Naive thymus-derived CD4-positive, alpha-beta T cell (primary cell): ENCODE data around the gene DNAJB7. TPM values are rescaled to one million over a fixed set of nuclear protein-coding genes. Genes with fewer than 3 reads are reported as not detected.
A peak's percentile ranks its signal among the peaks of the same experiment; 100 is the strongest.
"Not testable (repeated sequence)": the region's sequence is repeated elsewhere in the genome, so short reads cannot be mapped to it uniquely, and the experiment has no call there.

ENCODE experiments used
- ATAC-seq: fragments of 150-1000 bp; cut with Tn5 transposase; 2 replicates; pipeline ENCODE4 v1.10.0; 2021; ENCODE audit warnings: mild to moderate bottlenecking, moderate library complexity
- CTCF ChIA-PET: fragments of 350-600 bp; sonication (Branson Sonifier 250); formaldehyde crosslinking; loops from one replicate; lab custom pipeline; 2021; ENCODE audit warnings: antibody characterized with exemption; lab: Charles Lee
- POLR2A ChIA-PET: fragments of 350-600 bp; sonication (Branson Sonifier 250); formaldehyde crosslinking; loops from one replicate; lab custom pipeline; 2021; ENCODE audit warnings: antibody characterized with exemption, inconsistent platforms; lab: Charles Lee
- DNase-seq, 9 donors: peaks; one replicate each; pipeline versions ENCODE4 v3.0.0 to v3.0.0-alpha.2; 2020 to 2022; ENCODE audit warnings: mixed read lengths in 1 of 9
- H3K27ac ChIP-seq: one replicate; pipeline ENCODE4 v1.7.0; 2013; ENCODE audit warnings: mild to moderate bottlenecking, low read depth, low read length, moderate library complexity
- H3K27me3 ChIP-seq, 2 donors: one replicate each; pipeline ENCODE4 v1.7.0; 2013; ENCODE audit warnings: low read length in 2 of 2, mild to moderate bottlenecking in 2 of 2, moderate library complexity in 2 of 2; ENCODE audit not compliant: control insufficient read depth in 2 of 2, insufficient read depth in 2 of 2
- H3K36me3 ChIP-seq, 3 experiments: 1 replicate in 2 of 3; 2 replicates in 1 of 3; pipeline ENCODE4 v1.7.0; 2013; ENCODE audit warnings: low read length in 3 of 3, mild to moderate bottlenecking in 3 of 3, moderate library complexity in 1 of 3; ENCODE audit not compliant: insufficient read depth in 3 of 3, control insufficient read depth in 2 of 3
- H3K4me1 ChIP-seq, 2 donors: one replicate each; pipeline ENCODE4 v1.7.0; 2013; ENCODE audit warnings: low read length in 2 of 2, mild to moderate bottlenecking in 2 of 2, moderate library complexity in 1 of 2; ENCODE audit not compliant: control insufficient read depth in 2 of 2, insufficient read depth in 2 of 2
- H3K4me3 ChIP-seq: 2 replicates; pipeline ENCODE4 v1.7.0; 2013; ENCODE audit warnings: mild to moderate bottlenecking, low read length
- H3K9me3 ChIP-seq, 3 experiments: 1 replicate in 2 of 3; 2 replicates in 1 of 3; pipeline ENCODE4 v1.7.0; 2013; ENCODE audit warnings: low read length in 3 of 3; ENCODE audit not compliant: control insufficient read depth in 2 of 3
- H3K27ac Mint-ChIP-seq, 9 donors: one replicate each; pipeline ENCODE4 v1.8.0; 2020 to 2022; ENCODE audit warnings: mixed read lengths in 9 of 9, mild to moderate bottlenecking in 8 of 9, moderate library complexity in 5 of 9, inconsistent platforms in 2 of 9
- H3K27me3 Mint-ChIP-seq, 5 donors: one replicate each; pipeline ENCODE4 v1.8.0; 2021 to 2022; ENCODE audit warnings: mixed read lengths in 5 of 5, mild to moderate bottlenecking in 1 of 5
- H3K36me3 Mint-ChIP-seq, 5 donors: one replicate each; pipeline ENCODE4 v1.8.0; 2020 to 2022; ENCODE audit warnings: mixed read lengths in 5 of 5, mild to moderate bottlenecking in 3 of 5, inconsistent platforms in 1 of 5
- H3K4me1 Mint-ChIP-seq, 7 donors: one replicate each; pipeline ENCODE4 v1.8.0; 2020 to 2022; ENCODE audit warnings: mixed read lengths in 7 of 7, mild to moderate bottlenecking in 3 of 7, inconsistent platforms in 1 of 7
- H3K4me3 Mint-ChIP-seq, 10 donors: one replicate each; pipeline ENCODE4 v1.8.0; 2020 to 2022; ENCODE audit warnings: mild to moderate bottlenecking in 10 of 10, mixed read lengths in 10 of 10, moderate library complexity in 6 of 10, inconsistent platforms in 2 of 10
- H3K9me3 Mint-ChIP-seq, 11 donors: one replicate each; pipeline ENCODE4 v1.8.0; 2020 to 2022; ENCODE audit warnings: mixed read lengths in 11 of 11, mild to moderate bottlenecking in 4 of 11, inconsistent platforms in 1 of 11, moderate library complexity in 1 of 11
- intact Hi-C, 2 donors: fragments of 100-400 bp; cut with micrococcal nuclease; formaldehyde crosslinking; loops; one replicate each; pipeline ENCODE4 v1.15.1; 2023
- polyA plus RNA-seq, 2 donors: library from polyadenylated mRNA; unstranded; fragments of 300-500 nt; fragmentation: Illumina TruSeq; gene quantifications; one replicate each; pipeline ENCODE4 v1.2.3, GENCODE V29; 2021
- total RNA-seq, 6 experiments: library from RNA in 5 of 6; stranded (reverse) in 5 of 6; gene quantifications; 1 replicate in 5 of 6; 2 replicates in 1 of 6; pipeline ENCODE4 v1.2.3 and lab custom pipeline; 2021 to 2026

DNAJB7 gene
- total and polyA plus RNA-seq, 7 experiments from 2014 or later = 0.10 to 0.15 TPM; not detected in 5

DNA sequence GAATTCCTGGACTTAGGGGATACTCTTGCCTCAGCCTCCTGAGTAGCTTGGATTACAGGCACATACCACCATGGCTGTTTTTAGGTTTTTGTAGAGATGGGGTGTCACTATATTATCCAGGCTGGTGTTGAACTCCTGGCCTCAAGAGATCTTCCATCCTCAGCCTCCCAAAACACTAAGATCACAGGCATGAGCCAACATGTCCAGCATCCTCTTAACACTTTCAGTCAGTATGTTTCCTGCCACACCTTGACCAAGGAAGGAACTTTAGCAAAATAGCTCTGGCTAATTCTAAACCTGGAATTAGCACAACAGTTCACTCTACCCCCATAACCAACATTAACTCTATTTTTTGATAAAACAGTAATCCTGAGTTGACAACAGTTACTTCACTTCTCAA, 27.2 kb upstream of the DNAJB7 start:
- CTCF ChIA-PET = no interaction called here
- H3K27ac Mint-ChIP-seq = peak overlapping the region in 3 of 9 donors; percentile 13 to 75 (median 36)
- H3K36me3 Mint-ChIP-seq = peaks cover 5 to 44% (median 17%) of the 10 kb centered on the region in 5 donors

DNA sequence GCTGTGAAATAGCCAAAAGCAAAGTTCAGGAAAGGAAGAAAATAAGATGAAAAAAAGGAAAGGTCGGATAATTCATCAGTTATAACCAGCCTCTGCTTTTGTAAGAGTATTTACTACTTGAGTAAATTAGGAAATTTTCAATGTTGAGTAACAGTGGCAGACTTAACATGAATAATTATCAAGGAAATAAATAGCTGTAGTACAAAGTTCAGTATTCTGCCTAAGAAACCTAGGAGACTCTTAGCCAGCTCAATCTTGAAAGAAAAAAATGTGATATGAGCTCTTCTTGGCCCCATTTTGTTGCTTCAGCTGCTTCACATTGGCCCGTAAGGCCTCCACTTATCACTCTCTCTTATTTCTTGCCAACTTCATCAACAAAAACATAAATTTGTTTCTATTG, 17.0 kb upstream of the DNAJB7 start:
- no peaks in the 10 kb centered on the region for H3K27me3 ChIP-seq
- Mint-ChIP-seq H3K4me1 (no peaks in the 10 kb centered on the region), H3K27me3 (no peaks in the 10 kb centered on the region), H3K36me3 (peaks cover 0 to 23% (median 5%) of the 10 kb centered on the region in 5 donors), H3K27ac (no peak overlapping the region), H3K4me3 (no peak overlapping the region), H3K9me3 (no peaks in the 10 kb centered on the region)
- peaks cover 0 to 25% (median 5%) of the 10 kb centered on the region in 3 experiments for H3K36me3 ChIP-seq
- ATAC-seq = no peak
- intact Hi-C loops = no loop called here
- no peaks in the 10 kb centered on the region for H3K4me1 ChIP-seq
- DNase-seq = no peak
- POLR2A ChIA-PET = interaction anchor here (1.2 kb wide), 1 partner anchor 11 kb away, joined by 3 read pairs; no protein-coding TSS in a partner anchor
- H3K27ac ChIP-seq = no peak overlapping the region
- no peak overlapping the region for H3K4me3 ChIP-seq
- CTCF ChIA-PET = no interaction called here
- no peaks in the 10 kb centered on the region for H3K9me3 ChIP-seq

More for the DNA sequence above, 27.2 kb upstream of the DNAJB7 start:
- intact Hi-C loops = no loop called here
- DNase-seq (no peak), ATAC-seq (no peak)
- no peak overlapping the region for H3K4me3 ChIP-seq
- Mint-ChIP-seq H3K4me3 (no peak overlapping the region), H3K27me3 (no peaks in the 10 kb centered on the region), H3K9me3 (peaks cover 0 to 3% (median 0%) of the 10 kb centered on the region in 11 donors), H3K4me1 (peaks cover 0 to 8% (median 0%) of the 10 kb centered on the region in 7 donors)
- H3K27me3 ChIP-seq = no peaks in the 10 kb centered on the region
- no peaks in the 10 kb centered on the region for H3K9me3 ChIP-seq
- no peak overlapping the region for H3K27ac ChIP-seq
- POLR2A ChIA-PET = no interaction called here
- no peaks in the 10 kb centered on the region for H3K4me1 ChIP-seq
- peaks cover 0 to 48% (median 8%) of the 10 kb centered on the region in 3 experiments for H3K36me3 ChIP-seq

DNA sequence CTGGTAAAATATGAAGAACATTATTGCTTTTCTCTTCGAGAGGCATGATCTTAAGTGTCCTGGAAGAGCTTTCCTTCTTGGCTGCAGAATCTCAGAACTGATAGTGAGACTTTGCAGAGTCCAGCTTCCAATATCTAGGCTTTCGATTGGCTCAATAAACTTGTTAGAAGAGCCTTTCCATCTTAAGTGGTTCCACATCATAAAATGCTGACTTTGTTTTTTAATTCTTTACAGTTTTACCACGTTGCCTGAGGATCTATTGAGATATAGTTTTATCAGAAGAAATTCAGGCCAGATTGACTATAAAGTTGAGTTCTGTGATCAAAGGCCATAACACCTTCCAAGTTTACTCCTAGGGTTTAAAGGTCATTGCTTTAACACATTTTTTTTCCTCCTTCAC, 15.6 kb upstream of the DNAJB7 start:
- H3K27ac ChIP-seq = no peak overlapping the region
- Mint-ChIP-seq H3K4me3 (no peak overlapping the region), H3K9me3 (no peaks in the 10 kb centered on the region), H3K36me3 (peaks cover 0 to 23% (median 5%) of the 10 kb centered on the region in 5 donors), H3K27ac (peak overlapping the region in 1 of 9 donors; percentile 10), H3K4me1 (no peaks in the 10 kb centered on the region), H3K27me3 (no peaks in the 10 kb centered on the region)
- no peak overlapping the region for H3K4me3 ChIP-seq
- intact Hi-C loops = no loop called here
- ChIA-PET CTCF (no interaction called here), POLR2A (interaction anchor here (0.6 to 0.7 kb wide), 2 partner anchors 232 to 402 kb away, joined by 3 to 4 read pairs; no protein-coding TSS in a partner anchor)
- no peaks in the 10 kb centered on the region for H3K27me3 ChIP-seq
- no peaks in the 10 kb centered on the region for H3K9me3 ChIP-seq
- H3K36me3 ChIP-seq = peaks cover 0 to 17% (median 0%) of the 10 kb centered on the region in 3 experiments
- no peak for DNase-seq
- ATAC-seq = no peak
- H3K4me1 ChIP-seq = no peaks in the 10 kb centered on the region

DNA sequence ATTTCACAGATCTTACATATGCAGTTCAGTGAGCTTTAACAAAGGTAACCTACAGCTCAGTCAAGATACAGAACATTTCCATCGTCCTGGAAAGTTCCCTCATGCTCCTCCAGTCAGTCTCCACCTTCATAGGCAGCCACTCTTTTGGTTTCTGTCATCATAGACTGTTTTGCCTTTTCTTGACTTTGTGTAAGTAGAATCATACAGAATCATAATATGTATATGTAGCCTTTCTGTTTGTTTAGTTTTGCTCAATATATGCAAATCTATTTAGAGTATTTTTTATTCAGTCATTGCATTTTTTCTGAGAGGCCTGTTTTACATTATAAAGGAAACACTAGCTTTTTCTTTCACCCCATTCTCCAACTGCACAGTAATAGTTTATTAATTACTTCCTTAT, 15.0 kb upstream of the DNAJB7 start:
- Histone ChIP-seq H3K27me3 (no peaks in the 10 kb centered on the region), H3K4me3 (no peak overlapping the region), H3K36me3 (peaks cover 0 to 15% (median 0%) of the 10 kb centered on the region in 3 experiments), H3K27ac (no peak overlapping the region), H3K4me1 (no peaks in the 10 kb centered on the region), H3K9me3 (no peaks in the 10 kb centered on the region)
- ChIA-PET CTCF (interaction anchor here (1.4 kb wide), 1 partner anchor 22 kb away, joined by 3 read pairs; no protein-coding TSS in a partner anchor), POLR2A (interaction anchor here (0.6 kb wide), 1 partner anchor 20 kb away, joined by 3 read pairs; the partner anchor contains the start of gene ST13)
- Mint-ChIP-seq H3K27me3 (no peaks in the 10 kb centered on the region), H3K4me3 (no peak overlapping the region), H3K9me3 (no peaks in the 10 kb centered on the region), H3K27ac (peak overlapping the region in 1 of 9 donors; percentile 10), H3K36me3 (peaks cover 0 to 25% (median 5%) of the 10 kb centered on the region in 5 donors), H3K4me1 (no peaks in the 10 kb centered on the region)
- no peak for ATAC-seq
- intact Hi-C loops = no loop called here
- DNase-seq = no peak

DNA sequence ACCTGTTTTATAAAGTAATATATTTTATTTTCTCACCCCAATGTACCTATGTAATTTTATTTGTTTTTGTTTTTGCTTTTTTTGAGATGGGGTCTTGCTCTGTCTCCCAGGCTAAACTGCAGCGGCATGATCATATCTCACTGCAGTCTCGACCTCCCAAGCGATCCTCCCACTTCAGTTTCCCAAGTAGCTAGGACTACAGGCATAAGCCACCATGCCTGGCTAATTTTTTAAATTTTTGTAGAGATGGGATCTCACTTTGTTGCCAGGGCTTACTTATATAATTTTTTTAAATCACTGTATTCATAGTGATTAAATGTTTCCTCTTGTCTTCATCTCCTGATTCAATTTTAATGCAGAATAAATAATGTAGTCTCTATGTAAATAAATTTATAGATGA, 13.2 kb upstream of the DNAJB7 start:
- Mint-ChIP-seq H3K9me3 (no peaks in the 10 kb centered on the region), H3K36me3 (peaks cover 0 to 25% (median 4%) of the 10 kb centered on the region in 5 donors), H3K27ac (no peak overlapping the region), H3K27me3 (no peaks in the 10 kb centered on the region), H3K4me1 (no peaks in the 10 kb centered on the region), H3K4me3 (no peak overlapping the region)
- intact Hi-C loops = no loop called here
- Histone ChIP-seq H3K27me3 (no peaks in the 10 kb centered on the region), H3K4me3 (no peak overlapping the region), H3K4me1 (no peaks in the 10 kb centered on the region), H3K9me3 (no peaks in the 10 kb centered on the region), H3K36me3 (peaks cover 0 to 21% (median 0%) of the 10 kb centered on the region in 3 experiments), H3K27ac (no peak overlapping the region)
- no peak for ATAC-seq
- DNase-seq = no peak
- CTCF ChIA-PET = no interaction called here
- POLR2A ChIA-PET = no interaction called here

DNA sequence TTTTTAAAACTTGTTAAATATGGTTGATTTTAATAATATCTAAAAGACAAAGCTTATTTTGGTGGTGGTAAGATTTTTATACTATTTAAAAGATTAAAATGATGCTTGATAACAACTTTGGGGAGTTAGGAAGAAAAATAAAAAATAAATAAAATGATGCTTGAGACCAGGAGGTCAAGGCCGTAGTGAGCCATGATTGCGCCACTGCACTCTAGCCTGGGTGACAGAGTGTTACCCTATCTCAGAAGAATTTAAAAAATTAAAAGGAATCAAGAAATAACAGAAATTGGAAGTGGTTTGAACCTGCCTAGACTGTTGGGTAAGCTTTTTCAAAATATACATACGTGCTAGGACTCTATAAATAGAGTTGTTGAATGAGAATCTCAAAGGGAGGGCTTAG, 12.1 kb upstream of the DNAJB7 start:
- Histone ChIP-seq H3K4me3 (no peak overlapping the region), H3K9me3 (no peaks in the 10 kb centered on the region), H3K27ac (no peak overlapping the region), H3K4me1 (no peaks in the 10 kb centered on the region), H3K36me3 (peaks cover 0 to 25% (median 0%) of the 10 kb centered on the region in 3 experiments), H3K27me3 (no peaks in the 10 kb centered on the region)
- ChIA-PET POLR2A (no interaction called here), CTCF (no interaction called here)
- intact Hi-C loops = no loop called here
- Mint-ChIP-seq H3K36me3 (peaks cover 0 to 28% (median 5%) of the 10 kb centered on the region in 5 donors), H3K27ac (no peak overlapping the region), H3K27me3 (no peaks in the 10 kb centered on the region), H3K9me3 (no peaks in the 10 kb centered on the region), H3K4me3 (no peak overlapping the region), H3K4me1 (no peaks in the 10 kb centered on the region)
- DNase-seq = no peak
- no peak for ATAC-seq

DNA sequence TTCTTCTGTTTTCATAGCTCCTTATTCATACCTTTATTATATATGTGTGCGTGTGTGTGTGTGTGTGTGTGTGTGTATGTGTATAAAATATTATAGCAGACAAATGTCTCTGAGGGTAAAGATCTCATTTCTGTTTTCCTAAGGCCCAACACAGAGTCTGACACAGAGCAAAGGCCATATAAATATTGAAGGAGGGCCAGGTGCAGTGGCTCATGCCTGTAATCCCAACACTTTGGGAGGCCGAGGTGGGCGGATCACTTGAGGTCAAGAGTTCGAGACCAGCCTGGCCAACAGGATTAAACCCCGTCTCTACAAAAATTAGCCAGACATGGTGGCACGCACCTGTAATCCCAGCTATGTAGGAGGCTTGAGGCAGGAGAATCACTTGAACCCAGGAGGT, 6.5 kb upstream of the DNAJB7 start:
- H3K9me3 Mint-ChIP-seq, H3K27ac ChIP-seq, H3K9me3 ChIP-seq, H3K4me3 ChIP-seq, H3K27ac Mint-ChIP-seq, intact Hi-C loops, ATAC-seq, H3K4me3 Mint-ChIP-seq, H3K4me1 ChIP-seq, DNase-seq, CTCF ChIA-PET, H3K27me3 Mint-ChIP-seq, H3K27me3 ChIP-seq: not testable (repeated sequence)
- POLR2A ChIA-PET = interaction anchor here (0.5 to 1.6 kb wide), 4 partner anchors 11 to 482 kb away, joined by 3 to 5 read pairs (median 3); no protein-coding TSS in a partner anchor
- H3K36me3 ChIP-seq = peaks cover 0 to 20% (median 0%) of the 10 kb centered on the region in 3 experiments
- H3K36me3 Mint-ChIP-seq = peaks cover 0 to 19% (median 5%) of the 10 kb centered on the region in 5 donors
- H3K4me1 Mint-ChIP-seq = peaks cover 5 to 34% (median 33%) of the 10 kb centered on the region in 7 donors
